AG04450 (cell line): ENCODE data around the gene REG4. TPM values are rescaled to one million over a fixed set of nuclear protein-coding genes. Genes with fewer than 3 reads are reported as not detected.
"Not testable (repeated sequence)": the region's sequence is repeated elsewhere in the genome, so short reads cannot be mapped to it uniquely, and the experiment has no call there.

ENCODE experiments used
- CTCF ChIA-PET: fragments of 300-600, 350-600 bp; formaldehyde crosslinking; extraction: SDS; loops from one replicate; lab custom pipeline; 2022; ENCODE audit warnings: antibody characterized with exemption, inconsistent platforms; lab: Charles Lee
- POLR2A ChIA-PET: fragments of 350-600 bp; formaldehyde crosslinking; extraction: SDS; loops from one replicate; lab custom pipeline; 2021; ENCODE audit warnings: antibody characterized with exemption, inconsistent platforms; lab: Yijun Ruan, JAX
- DNase-seq: peaks from one replicate; pipeline ENCODE4 v3.0.0-alpha.2; 2011; ENCODE audit warnings: low read depth, low spot score
- H3K27ac ChIP-seq: one replicate; pipeline ENCODE4 v1.5.1; 2012; ENCODE audit warnings: low read depth, low read length, control low read depth
- H3K27me3 ChIP-seq: one replicate; pipeline ENCODE4 v1.6.0; 2012; ENCODE audit warnings: low read length; ENCODE audit not compliant: control insufficient read depth, insufficient read depth
- H3K4me3 ChIP-seq: 2 replicates; pipeline ENCODE4 v1.5.1; 2011; ENCODE audit warnings: mild to moderate bottlenecking, low read depth, low read length, control low read depth
- H3K9me3 ChIP-seq: 2 replicates; pipeline ENCODE4 v1.5.1; 2012; ENCODE audit warnings: low read length; ENCODE audit not compliant: control insufficient read depth, insufficient read depth
- polyA plus RNA-seq: library from polyadenylated mRNA; depleted of rRNA; stranded (reverse); fragments of >200 nt; gene quantifications from 2 replicates; pipeline ENCODE4 v1.2.3, GENCODE V29; 2011
- TF ChIP-seq, protein P1 (sequence below): IDR thresholded peaks from 2 replicates; pipeline ENCODE4 v1.5.1; 2011; ENCODE audit warnings: low read depth, low read length, control low read depth, inconsistent platforms

The REG4 gene
- polyA plus RNA-seq, 1 experiment, result not detected

- TF ChIP-seq, protein P1, sequence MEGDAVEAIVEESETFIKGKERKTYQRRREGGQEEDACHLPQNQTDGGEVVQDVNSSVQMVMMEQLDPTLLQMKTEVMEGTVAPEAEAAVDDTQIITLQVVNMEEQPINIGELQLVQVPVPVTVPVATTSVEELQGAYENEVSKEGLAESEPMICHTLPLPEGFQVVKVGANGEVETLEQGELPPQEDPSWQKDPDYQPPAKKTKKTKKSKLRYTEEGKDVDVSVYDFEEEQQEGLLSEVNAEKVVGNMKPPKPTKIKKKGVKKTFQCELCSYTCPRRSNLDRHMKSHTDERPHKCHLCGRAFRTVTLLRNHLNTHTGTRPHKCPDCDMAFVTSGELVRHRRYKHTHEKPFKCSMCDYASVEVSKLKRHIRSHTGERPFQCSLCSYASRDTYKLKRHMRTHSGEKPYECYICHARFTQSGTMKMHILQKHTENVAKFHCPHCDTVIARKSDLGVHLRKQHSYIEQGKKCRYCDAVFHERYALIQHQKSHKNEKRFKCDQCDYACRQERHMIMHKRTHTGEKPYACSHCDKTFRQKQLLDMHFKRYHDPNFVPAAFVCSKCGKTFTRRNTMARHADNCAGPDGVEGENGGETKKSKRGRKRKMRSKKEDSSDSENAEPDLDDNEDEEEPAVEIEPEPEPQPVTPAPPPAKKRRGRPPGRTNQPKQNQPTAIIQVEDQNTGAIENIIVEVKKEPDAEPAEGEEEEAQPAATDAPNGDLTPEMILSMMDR, result no peak
- no peak overlapping the region for H3K4me3 ChIP-seq
- CTCF ChIA-PET, result no interaction called here
- no peak for DNase-seq
- no peak overlapping the region for H3K27ac ChIP-seq
- H3K9me3 ChIP-seq, result no peaks in the 10 kb centered on the region
- H3K27me3 ChIP-seq, result peaks cover 9% of the 10 kb centered on the region
- POLR2A ChIA-PET, result no interaction called here
Observed at GRCh38 chr1:119831027-119831426, 19.8 kb upstream of the REG4 start.

DNA sequence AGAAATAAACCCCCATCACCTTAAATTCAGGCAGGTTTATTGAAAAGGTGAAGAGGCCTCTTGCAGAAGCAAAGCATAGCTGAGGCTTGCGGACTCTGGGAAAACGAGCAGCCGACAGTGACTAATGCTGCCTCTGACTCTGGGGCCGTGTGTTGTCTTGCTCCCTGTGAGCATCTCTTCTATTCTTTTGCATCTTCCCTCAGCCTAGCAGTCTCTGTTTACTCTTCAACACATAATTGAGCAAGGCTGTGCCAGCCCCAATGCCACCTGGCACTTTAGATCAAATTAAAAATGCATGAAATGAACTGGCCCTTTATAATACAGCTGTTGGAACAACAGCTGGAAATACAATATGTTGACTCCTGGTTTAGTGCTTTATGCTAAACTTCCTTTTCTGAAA, 18.4 kb upstream of the REG4 start:
- POLR2A ChIA-PET, result no interaction called here
- no peak overlapping the region for H3K4me3 ChIP-seq
- no peaks in the 10 kb centered on the region for H3K9me3 ChIP-seq
- no peak for DNase-seq
- H3K27me3 ChIP-seq, result no peaks in the 10 kb centered on the region
- CTCF ChIA-PET, result interaction anchor here (1.8 kb wide), 1 partner anchor 21 kb away, joined by 6 read pairs; no protein-coding TSS in a partner anchor
- TF ChIP-seq, protein P1, result no peak
- no peak overlapping the region for H3K27ac ChIP-seq

DNA sequence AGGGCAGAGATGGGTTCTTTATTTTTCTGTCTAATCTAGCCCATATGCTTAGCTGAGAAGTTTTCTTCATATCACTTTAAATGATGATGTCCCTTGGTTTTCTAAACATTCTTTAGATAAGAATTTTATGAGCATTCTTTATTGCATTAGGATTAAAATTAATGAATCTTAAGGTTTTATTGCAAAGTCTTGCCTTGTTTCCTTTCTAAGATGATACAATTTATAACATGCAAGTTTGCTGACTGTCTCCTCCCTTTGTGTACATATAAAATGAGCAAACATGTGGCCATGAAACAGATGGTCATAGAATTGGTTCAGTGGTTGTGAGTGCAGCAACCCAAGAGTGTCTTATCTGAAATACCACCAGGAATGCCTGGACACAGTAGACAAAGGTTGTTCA, 17.7 kb upstream of the REG4 start:
- H3K27me3 ChIP-seq, H3K27ac ChIP-seq, DNase-seq, H3K9me3 ChIP-seq, H3K4me3 ChIP-seq, POLR2A ChIA-PET: not testable (repeated sequence)
- CTCF ChIA-PET, result interaction anchor here (1.8 kb wide), 1 partner anchor 20 kb away, joined by 6 read pairs; no protein-coding TSS in a partner anchor

GRCh38 chr1:119828266-119828665, 17.0 kb upstream of the REG4 start:
- CTCF ChIA-PET, result no interaction called here
- H3K27ac ChIP-seq, result no peak overlapping the region

DNA sequence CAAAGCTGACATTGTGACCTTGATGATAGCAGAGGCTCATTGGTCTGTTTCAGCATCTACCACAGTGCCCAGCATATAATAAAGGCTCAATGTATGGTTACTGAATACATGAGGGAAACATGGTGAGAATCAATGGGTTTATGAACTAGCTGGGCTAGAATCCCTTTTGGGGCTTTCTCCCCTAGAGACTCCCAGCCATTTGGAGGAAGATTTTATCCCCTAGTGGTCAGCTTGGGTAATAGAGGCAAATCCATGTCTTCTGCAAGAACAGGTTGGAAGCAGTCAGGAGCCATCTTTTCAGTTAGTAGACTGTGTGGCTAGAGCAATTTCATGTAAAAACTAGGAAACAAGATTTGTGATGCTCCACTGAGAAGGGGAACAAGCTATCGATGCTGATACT, 15.8 kb upstream of the REG4 start:
- Histone ChIP-seq H3K27ac (no peak overlapping the region), H3K4me3 (no peak overlapping the region), H3K9me3 (no peaks in the 10 kb centered on the region), H3K27me3 (peaks cover 7% of the 10 kb centered on the region)
- TF ChIP-seq, protein P1, result peak; percentile 23; the same call in 1 of the 2 replicates
- POLR2A ChIA-PET, result no interaction called here
- CTCF ChIA-PET, result interaction anchor here (1.2 kb wide), 1 partner anchor 18 kb away, joined by 3 read pairs; no protein-coding TSS in a partner anchor
- DNase-seq, result no peak

More at GRCh38 chr1:119828266-119828665, 17.0 kb upstream of the REG4 start:
- H3K9me3 ChIP-seq, result no peaks in the 10 kb centered on the region
- no peaks in the 10 kb centered on the region for H3K27me3 ChIP-seq
- H3K4me3 ChIP-seq, result no peak overlapping the region
- TF ChIP-seq, protein P1, result no peak
- POLR2A ChIA-PET, result no interaction called here
- DNase-seq, result peak; percentile 26
